Esophagus muscularis mucosa (tissue), 4 donors: ENCODE results near the gene FGF6. TPM values are rescaled to one million over a fixed set of nuclear protein-coding genes. Genes with fewer than 3 reads are reported as not detected.

Experiments
- DNase-seq: peaks from one replicate; pipeline ENCODE4 v3.0.0-alpha.2; 2017; ENCODE audit errors: extremely low spot score
- H3K27ac ChIP-seq, 4 donors: fragments of 200-600 bp; sonication (generic); replicated peaks in 1 of 4; 1 replicate in 3 of 4; 2 replicates in 1 of 4; pipeline ENCODE4 v1.5.1; 2016 to 2019; ENCODE audit warnings: mild to moderate bottlenecking in 1 of 4
- H3K27me3 ChIP-seq, 4 donors: fragments of 200-600 bp; sonication (generic); one replicate each; pipeline versions ENCODE4 v1.5.1 to v1.6.0; 2016 to 2019
- H3K36me3 ChIP-seq, 4 donors: fragments of 200-600 bp; sonication (generic); one replicate each; pipeline ENCODE4 v1.5.1; 2016 to 2019
- H3K4me1 ChIP-seq, 4 donors: fragments of 200-600 bp; sonication (generic); one replicate each; pipeline ENCODE4 v1.5.1; 2016 to 2019
- H3K4me3 ChIP-seq, 4 donors: fragments of 200-600 bp; sonication (generic); 1 replicate in 2 of 4; 2 replicates in 2 of 4; pipeline ENCODE4 v1.5.1; 2016 to 2019; ENCODE audit warnings: mild to moderate bottlenecking in 4 of 4, moderate library complexity in 1 of 4
- H3K9me3 ChIP-seq, 4 donors: fragments of 200-600 bp; sonication (generic); 1 replicate in 3 of 4; 2 replicates in 1 of 4; pipeline ENCODE4 v1.5.1; 2016 to 2019
- EP300 ChIP-seq: sonication (generic); formaldehyde crosslinking; IDR thresholded peaks from one replicate; pipeline ENCODE4 v1.6.1; 2017; ENCODE audit warnings: antibody characterized with exemption
- POLR2A ChIP-seq: fragments of 450-650 bp; IDR thresholded peaks from one replicate; pipeline ENCODE4 v1.6.1; 2017; ENCODE audit warnings: antibody characterized with exemption, moderate library complexity, mild to moderate bottlenecking, low read depth
- POLR2AphosphoS5 ChIP-seq, 2 donors: sonication (generic); formaldehyde crosslinking; IDR thresholded peaks; one replicate each; pipeline ENCODE4 v1.6.1; 2017; ENCODE audit warnings: antibody characterized with exemption in 2 of 2
- WGBS: methylation state at CpG from one replicate; pipeline ENCODE4 v1.1.5; 2018; 5-methylcytosine and 5-hydroxymethylcytosine counted together
- intact Hi-C: fragments of 100-400 bp; cut with DNase I; formaldehyde crosslinking; loops from one replicate; pipeline ENCODE4 v1.15.1; 2023
- total RNA-seq, 4 donors: library from RNA; depleted of rRNA; stranded (reverse); fragments of >200 nt; gene quantifications; one replicate each; pipeline versions ENCODE4 v1.1.0 to v1.2.1, GENCODE V29; 2016
- TF ChIP-seq, protein P1 (sequence below), 3 experiments: fragments of 200-600 bp in 2 of 3; fragments of 450-650 bp in 1 of 3; sonication (generic) in 2 of 3; IDR thresholded peaks; one replicate each; pipeline ENCODE4 v1.5.1; 2017 to 2019; ENCODE audit warnings: antibody characterized with exemption in 3 of 3, mild to moderate bottlenecking in 2 of 3, moderate library complexity in 1 of 3

The FGF6 gene
- total RNA-seq, 4 donors from 2014 or later, result not detected

DNA sequence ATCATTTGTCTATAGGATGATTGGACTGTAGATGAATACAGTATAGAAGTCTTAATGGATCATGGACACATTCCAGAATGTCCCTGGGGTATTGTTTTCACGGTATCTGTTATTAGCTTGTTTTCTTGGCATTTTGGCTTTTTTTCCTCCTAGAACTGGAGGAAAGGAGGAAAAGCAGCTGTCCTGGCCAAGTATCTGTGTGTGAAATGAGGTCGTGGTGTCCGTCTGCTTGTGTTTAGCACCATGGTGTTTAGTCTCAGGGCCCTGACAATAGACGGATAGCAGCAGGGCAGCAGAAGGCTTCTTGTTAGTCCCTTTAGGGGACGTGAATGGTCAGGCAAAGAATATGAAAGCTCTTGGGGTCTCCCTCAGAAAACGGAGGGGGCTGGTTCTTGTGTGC, 21.2 kb downstream of the FGF6 start:
- intact Hi-C loops, result no loop called here
- no peaks in the 10 kb centered on the region for H3K27me3 ChIP-seq
- 61% methylated on average over 6 of the region's 6 CpGs for WGBS
- H3K9me3 ChIP-seq, result no peaks in the 10 kb centered on the region
- TF ChIP-seq POLR2A, result no peak
- TF ChIP-seq EP300, result no peak
- TF ChIP-seq, protein P1, sequence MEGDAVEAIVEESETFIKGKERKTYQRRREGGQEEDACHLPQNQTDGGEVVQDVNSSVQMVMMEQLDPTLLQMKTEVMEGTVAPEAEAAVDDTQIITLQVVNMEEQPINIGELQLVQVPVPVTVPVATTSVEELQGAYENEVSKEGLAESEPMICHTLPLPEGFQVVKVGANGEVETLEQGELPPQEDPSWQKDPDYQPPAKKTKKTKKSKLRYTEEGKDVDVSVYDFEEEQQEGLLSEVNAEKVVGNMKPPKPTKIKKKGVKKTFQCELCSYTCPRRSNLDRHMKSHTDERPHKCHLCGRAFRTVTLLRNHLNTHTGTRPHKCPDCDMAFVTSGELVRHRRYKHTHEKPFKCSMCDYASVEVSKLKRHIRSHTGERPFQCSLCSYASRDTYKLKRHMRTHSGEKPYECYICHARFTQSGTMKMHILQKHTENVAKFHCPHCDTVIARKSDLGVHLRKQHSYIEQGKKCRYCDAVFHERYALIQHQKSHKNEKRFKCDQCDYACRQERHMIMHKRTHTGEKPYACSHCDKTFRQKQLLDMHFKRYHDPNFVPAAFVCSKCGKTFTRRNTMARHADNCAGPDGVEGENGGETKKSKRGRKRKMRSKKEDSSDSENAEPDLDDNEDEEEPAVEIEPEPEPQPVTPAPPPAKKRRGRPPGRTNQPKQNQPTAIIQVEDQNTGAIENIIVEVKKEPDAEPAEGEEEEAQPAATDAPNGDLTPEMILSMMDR (IDR thresholded peaks at IDR 0.05), result no peak
- TF ChIP-seq POLR2AphosphoS5 (IDR thresholded peaks at IDR 0.05), result no peak
- DNase-seq, result no peak
- no peak overlapping the region for H3K4me3 ChIP-seq
- H3K36me3 ChIP-seq, result no peaks in the 10 kb centered on the region
- peaks cover 0 to 6% (median 2%) of the 10 kb centered on the region in 4 donors for H3K4me1 ChIP-seq
- H3K27ac ChIP-seq, result no peak overlapping the region

DNA sequence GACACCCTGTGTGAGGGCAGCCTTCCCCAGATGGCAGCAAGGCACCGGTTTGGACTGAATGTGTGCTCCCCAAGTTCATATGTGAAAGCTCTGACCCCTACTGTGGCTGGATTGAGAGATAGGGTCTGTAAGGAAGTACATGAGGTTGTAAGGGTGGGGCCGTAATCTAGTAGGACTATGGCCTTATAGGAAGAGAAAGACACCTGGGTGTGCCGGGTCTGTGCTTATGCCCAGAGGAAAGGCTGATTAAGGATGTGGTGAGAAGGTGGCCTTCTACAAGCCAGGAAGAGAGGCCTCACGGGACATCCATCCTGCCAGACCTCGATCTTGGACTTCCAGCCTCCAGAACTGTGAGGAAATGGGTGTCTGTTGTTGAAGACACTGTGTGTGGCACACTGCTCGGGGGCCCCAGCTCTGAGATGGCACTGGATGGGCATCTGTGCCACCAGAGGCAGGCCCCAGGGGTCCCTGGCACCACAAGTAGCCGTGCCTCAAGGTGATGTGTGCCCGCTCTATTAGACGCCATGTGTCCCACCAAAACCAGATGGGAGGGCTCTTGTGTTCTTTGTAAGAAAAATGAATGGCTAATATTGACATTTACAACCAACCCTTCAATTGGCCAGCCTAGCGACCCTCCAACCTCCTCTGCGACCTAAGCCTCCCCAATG, 22.0 kb downstream of the FGF6 start:
- no peaks in the 10 kb centered on the region for H3K27me3 ChIP-seq
- DNase-seq, result no peak
- 93% methylated on average over 11 of the region's 11 CpGs for WGBS

DNA sequence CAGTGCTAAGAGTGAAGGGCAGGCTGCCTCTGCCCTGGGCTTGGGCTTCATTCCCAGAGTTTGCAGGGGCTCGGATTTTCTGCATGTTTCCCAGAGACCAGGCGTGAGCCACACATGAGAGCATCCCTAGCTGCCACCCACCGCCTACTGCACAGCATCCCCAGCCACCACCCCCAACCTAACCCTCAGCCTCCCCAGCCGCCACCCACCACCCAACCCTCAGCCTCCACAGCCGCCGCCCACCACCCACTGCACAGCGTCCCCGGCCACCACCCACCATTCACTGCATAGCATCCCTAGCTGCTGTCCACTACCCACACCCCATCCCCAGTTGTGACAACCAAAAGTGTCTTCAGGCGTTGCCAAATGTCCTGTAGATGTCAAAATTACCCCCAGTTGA, 22.6 kb downstream of the FGF6 start:
- WGBS, result 94% methylated on average over 9 of the region's 9 CpGs
- no peak for DNase-seq
- Histone ChIP-seq H3K4me3 (no peak overlapping the region), H3K36me3 (no peaks in the 10 kb centered on the region), H3K27me3 (no peaks in the 10 kb centered on the region), H3K9me3 (no peaks in the 10 kb centered on the region), H3K27ac (no peak overlapping the region), H3K4me1 (peaks cover 0 to 11% (median 5%) of the 10 kb centered on the region in 4 donors)
- intact Hi-C loops, result no loop called here
- TF ChIP-seq POLR2A (no peak), EP300 (no peak), POLR2AphosphoS5 (IDR thresholded peaks at IDR 0.05) (no peak)
- TF ChIP-seq, protein P1 (IDR thresholded peaks at IDR 0.05), result no peak

More for the DNA sequence above, 22.0 kb downstream of the FGF6 start:
- H3K27ac ChIP-seq, result no peak overlapping the region
- no peak for TF ChIP-seq POLR2A
- no peak for TF ChIP-seq EP300
- TF ChIP-seq, protein P1 (IDR thresholded peaks at IDR 0.05), result no peak
- TF ChIP-seq POLR2AphosphoS5 (IDR thresholded peaks at IDR 0.05), result no peak
- no peak overlapping the region for H3K4me3 ChIP-seq
- intact Hi-C loops, result no loop called here
- no peaks in the 10 kb centered on the region for H3K9me3 ChIP-seq
- H3K36me3 ChIP-seq, result no peaks in the 10 kb centered on the region
- peaks cover 0 to 6% (median 2%) of the 10 kb centered on the region in 4 donors for H3K4me1 ChIP-seq

DNA sequence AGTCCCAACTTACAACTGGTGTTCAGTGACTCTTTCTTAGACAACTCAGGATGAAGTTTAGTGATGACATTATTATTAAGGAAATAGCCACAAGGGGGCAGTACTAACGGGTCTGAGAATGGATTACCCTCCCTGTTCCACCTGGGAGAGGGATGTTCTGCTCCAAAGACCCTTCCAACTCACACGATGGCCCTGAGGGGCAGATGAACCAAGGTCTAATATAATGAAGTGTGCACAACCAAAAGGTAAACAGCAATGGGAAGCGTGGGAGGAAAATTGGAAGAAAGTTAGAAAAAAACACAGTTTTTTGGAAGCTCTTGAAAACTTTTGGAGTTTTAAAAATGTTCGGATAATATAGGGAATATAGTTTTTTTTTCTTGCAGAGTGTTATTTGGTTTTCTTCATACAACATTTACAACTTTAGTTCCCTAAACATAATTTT, 24.0 kb downstream of the FGF6 start:
- Histone ChIP-seq H3K4me1 (peaks cover 0 to 22% (median 16%) of the 10 kb centered on the region in 4 donors), H3K27ac (no peak overlapping the region), H3K27me3 (no peaks in the 10 kb centered on the region), H3K4me3 (no peak overlapping the region), H3K9me3 (no peaks in the 10 kb centered on the region), H3K36me3 (no peaks in the 10 kb centered on the region)
- no peak for DNase-seq
- TF ChIP-seq POLR2AphosphoS5 (IDR thresholded peaks at IDR 0.05) (no peak), EP300 (no peak), POLR2A (no peak)
- TF ChIP-seq, protein P1 (IDR thresholded peaks at IDR 0.05), result peak; percentile 34 to 50 (median 36)
- 42% methylated on average over 4 of the region's 4 CpGs for WGBS
- intact Hi-C loops, result no loop called here
